Measurements from ENCODE around the gene ABHD13. TPM values are rescaled to one million over a fixed set of nuclear protein-coding genes. Genes with fewer than 3 reads are reported as not detected.

ABHD13 gene
- total RNA-seq, 1 experiment from 2014 or later = 4.1 TPM

GRCh38 chr13:108215436-108215835 is 2.8 kb upstream of the ABHD13 start, which contains the start of gene LIG4:
Gene LIG4, minus strand, starts transcription at chr13:108215536. Its CDS starts 4,268 bp downstream, at chr13:108211268.
- Histone ChIP-seq H3K9me3 (ENCODE audit: control insufficient read depth in 1 of 2, insufficient read depth in 1 of 2, low read depth in 1 of 2, low read length in 2 of 2) (no peaks in the 10 kb centered on the region), H3K79me2 (ENCODE audit: insufficient read depth, low read length) (peaks cover 34% of the 10 kb centered on the region), H2AFZ (ENCODE audit: low read depth, low read length, poor library complexity, severe bottlenecking) (peak within 1 kb of the TSS; percentile 65), H3K9me2 (ENCODE audit: insufficient read depth) (no peaks in the 10 kb centered on the region), H3K4me1 (ENCODE audit: control insufficient read depth in 1 of 2, insufficient read depth in 2 of 2, low read length in 2 of 2) (peaks cover 14 to 31% of the 10 kb centered on the region in 2 experiments), H3K4me3 (replicated peaks in 1 of 2; ENCODE audit: low read depth in 1 of 2, low read length in 2 of 2) (peak within 1 kb of the TSS; percentile 50 to 61), H3K27me3 (ENCODE audit: insufficient read depth, low read length) (no peaks in the 10 kb centered on the region), H3K9ac (ENCODE audit: low read length) (peak within 1 kb of the TSS; percentile 63), H3K4me2 (ENCODE audit: low read length) (peak within 1 kb of the TSS; percentile 86), H4K20me1 (ENCODE audit: insufficient read depth) (peaks cover 6% of the 10 kb centered on the region; the same call in 1 of the 2 replicates), H3K36me3 (ENCODE audit: control insufficient read depth in 1 of 2, insufficient read depth in 2 of 2, low read length in 2 of 2) (0 out of 4 replicates have a peak, but pooled peaks cover 0 to 1% of the 10 kb centered on the region in 2 experiments), H3K27ac (ENCODE audit: low read depth, low read length) (no peak within 1 kb of the TSS)
- CTCF ChIA-PET = no interaction called here
- DNase-seq (ENCODE audit: low read depth, low spot score) (peak; percentile 78), ATAC-seq (peak; percentile 75)
- POLR2A ChIA-PET = no interaction called here
- no TSS peak for BruUV-seq (replicated peaks)
- 0 out of 2 replicates have a peak, but pooled peaks have one; percentile 20 for TF ChIP-seq ZFX (IDR thresholded peaks at IDR 0.05)
- TF ChIP-seq TCF7L2 (IDR thresholded peaks at IDR 0.05; ENCODE audit: borderline replicate concordance, extremely low read depth, insufficient read depth, insufficient read length) = peak; percentile 40
- peak; percentile 65 for TF ChIP-seq POLR2AphosphoS5 (IDR thresholded peaks at IDR 0.05; ENCODE audit: low read depth, low read length)
- peak; percentile 49 for TF ChIP-seq ELF1 (IDR thresholded peaks at IDR 0.05; ENCODE audit: borderline replicate concordance, low read depth)
- TF ChIP-seq YY1 (IDR thresholded peaks at IDR 0.05; ENCODE audit: extremely low read depth, insufficient replicate concordance, low read depth, low read length) = no peak
- peak; percentile 59 for TF ChIP-seq MAX (IDR thresholded peaks at IDR 0.05)
- TF ChIP-seq CTCF (IDR thresholded peaks at IDR 0.05 in 2 of 3, conservative IDR thresholded peaks at IDR 0.05 in 1 of 3; ENCODE audit: borderline replicate concordance in 1 of 3, insufficient read depth in 1 of 3, low read depth in 2 of 3, low read length in 2 of 3) = no peak
- TF ChIP-seq EGR1 (IDR thresholded peaks at IDR 0.05; ENCODE audit: low read depth) = peak; percentile 75
- TF ChIP-seq SRF (IDR thresholded peaks at IDR 0.05; ENCODE audit: low read depth) = no peak
- TF ChIP-seq SIN3A (IDR thresholded peaks at IDR 0.05; ENCODE audit: low read depth) = peak; percentile 72
- intact Hi-C loops (cut with micrococcal nuclease) = loop anchor here (10.0 kb wide), 1 partner anchor 979 kb away; no protein-coding TSS in a partner anchor
- RAD21 ChIA-PET (ENCODE audit: low non-redundant PET in 1 of 2, low total read pairs in 2 of 2, uncharacterized antibody in 2 of 2, unreplicated experiment in 2 of 2) = interaction anchor here in 1 of 2 experiments (0.6 kb wide), 1 partner anchor 34 kb away, joined by 5 read pairs; no protein-coding TSS in a partner anchor

Measured in HCT116 (cell line).